ENCODE measurements around the gene KNTC1.
"Not testable (repeated sequence)": the region's sequence is repeated elsewhere in the genome, so short reads cannot be mapped to it uniquely, and the experiment has no call there.

KNTC1 gene

GRCh38 chr12:122486805-122487426, 40.1 kb upstream of the KNTC1 start:
- no peak overlapping the region for H3K4me3 ChIP-seq (replicated peaks; ENCODE audit: low read depth, low read length)
- no peak for TF ChIP-seq CTCF (IDR thresholded peaks at IDR 0.05; ENCODE audit: low read depth, low read length, missing control alignments)
- DNase-seq (ENCODE audit: extremely low read depth, low read depth): no peak

DNA sequence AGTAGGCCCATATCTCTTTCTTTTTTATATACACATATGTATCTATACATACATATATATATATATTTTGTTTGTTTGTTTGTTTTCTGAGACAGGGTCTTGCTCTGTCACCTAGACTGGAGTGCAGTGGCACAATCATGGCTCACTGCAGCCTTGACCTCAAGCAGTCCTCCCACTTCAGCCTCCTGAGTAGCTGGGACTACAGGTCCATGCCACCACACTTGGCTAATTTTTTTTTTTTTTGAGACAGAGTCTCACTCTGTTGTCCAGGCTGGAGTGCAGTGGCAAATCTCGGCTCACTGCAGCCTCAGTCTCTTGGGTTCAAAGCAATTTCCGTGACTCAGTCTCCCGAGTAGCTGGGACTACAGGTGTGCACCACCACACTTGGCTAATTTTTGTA, 39.2 kb upstream of the KNTC1 start:
- H3K4me3 ChIP-seq (replicated peaks; ENCODE audit: low read depth, low read length); DNase-seq (ENCODE audit: extremely low read depth, low read depth): not testable (repeated sequence)

GRCh38 chr12:122489038-122489437, 38.0 kb upstream of the KNTC1 start:
- TF ChIP-seq CTCF (IDR thresholded peaks at IDR 0.05; ENCODE audit: low read depth, low read length, missing control alignments): no peak
- H3K4me3 ChIP-seq (replicated peaks; ENCODE audit: low read depth, low read length): no peak overlapping the region

DNA sequence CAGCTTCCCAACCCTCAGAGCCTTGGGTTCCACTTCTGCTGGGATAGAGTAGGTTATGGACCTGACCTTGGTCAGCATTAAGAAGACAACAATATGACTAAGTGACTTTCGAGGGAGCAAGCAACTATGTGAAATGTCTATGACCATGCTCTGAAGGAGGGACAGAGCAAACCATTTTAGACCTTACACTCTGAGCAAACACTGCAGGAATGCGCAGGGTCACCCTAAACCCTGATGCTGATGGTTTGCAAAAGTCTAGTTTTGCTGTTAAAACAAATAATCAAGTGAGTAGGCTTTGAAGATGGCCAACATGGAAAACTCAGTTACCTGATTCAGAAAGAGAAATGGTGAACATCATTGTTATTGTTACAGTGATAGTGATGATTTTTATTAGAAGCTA, 35.1 kb upstream of the KNTC1 start:
- TF ChIP-seq CTCF (IDR thresholded peaks at IDR 0.05; ENCODE audit: low read depth, low read length, missing control alignments): no peak
- DNase-seq (ENCODE audit: extremely low read depth, low read depth): no peak
- H3K4me3 ChIP-seq (replicated peaks; ENCODE audit: low read depth, low read length): no peak overlapping the region

More at GRCh38 chr12:122489038-122489437, 38.0 kb upstream of the KNTC1 start:
- no peak for DNase-seq (ENCODE audit: extremely low read depth, low read depth)

- DNase-seq (ENCODE audit: extremely low read depth, low read depth); H3K4me3 ChIP-seq (replicated peaks; ENCODE audit: low read depth, low read length): not testable (repeated sequence)
Measured at GRCh38 chr12:122493222-122493621, 33.8 kb upstream of the KNTC1 start.

DNA sequence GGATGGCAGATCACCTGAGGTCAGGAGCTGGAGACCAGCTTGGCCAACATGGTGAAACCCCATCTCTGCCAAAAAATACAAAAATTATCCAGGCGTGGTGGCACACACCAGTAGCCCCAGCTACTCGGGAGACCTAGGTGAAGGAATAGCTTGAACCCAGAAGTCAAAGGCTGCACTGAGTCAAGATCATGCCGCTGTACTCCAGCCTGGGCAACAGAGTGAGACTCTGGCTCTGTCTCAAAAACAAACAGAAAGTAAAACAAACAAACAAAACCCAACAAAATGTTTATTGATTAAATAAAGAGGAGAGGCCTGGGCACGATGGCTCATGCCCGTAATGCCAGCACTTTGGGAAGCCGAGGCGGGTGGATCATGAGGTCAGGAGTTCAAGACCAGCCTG, 31.8 kb upstream of the KNTC1 start:
- no peak for TF ChIP-seq CTCF (IDR thresholded peaks at IDR 0.05; ENCODE audit: low read depth, low read length, missing control alignments)
- no peak overlapping the region for H3K4me3 ChIP-seq (replicated peaks; ENCODE audit: low read depth, low read length)
- no peak for DNase-seq (ENCODE audit: extremely low read depth, low read depth)

GRCh38 chr12:122499991-122500684, 26.9 kb upstream of the KNTC1 start:
- no peak for DNase-seq (ENCODE audit: extremely low read depth, low read depth)
- H3K4me3 ChIP-seq (replicated peaks; ENCODE audit: low read depth, low read length): peak overlapping the region; percentile 72
- TF ChIP-seq CTCF (IDR thresholded peaks at IDR 0.05; ENCODE audit: low read depth, low read length, missing control alignments): no peak

Data from HFF-Myc (cell line).